Neural cell (in vitro differentiated cells): Measurements from ENCODE around the gene TNFSF12. TPM values are rescaled to one million over a fixed set of nuclear protein-coding genes. Genes with fewer than 3 reads are reported as not detected.
A peak's percentile ranks its signal among the peaks of the same experiment; 100 is the strongest.

Source experiments
- H2AFZ ChIP-seq: fragments of 200-600, 300-800 bp; sonication (generic), shearing (Covaris generic); 2 replicates; pipeline ENCODE4 v1.6.0; 2014; ENCODE audit warnings: low read depth, mild to moderate bottlenecking, antibody characterized with exemption, low read length, moderate library complexity
- H3F3A ChIP-seq: fragments of 200-600 bp; shearing (Covaris generic); 2 replicates; pipeline ENCODE4 v1.6.1; 2016; ENCODE audit warnings: mild to moderate bottlenecking, moderate library complexity, mixed read lengths, antibody characterized with exemption, low read length; ENCODE audit not compliant: insufficient read depth, poor library complexity, severe bottlenecking
- H3K27ac ChIP-seq: fragments of 200-600, 300-800 bp; sonication (generic), shearing (Covaris generic); 2 replicates; pipeline ENCODE4 v1.5.1; 2014; ENCODE audit warnings: mild to moderate bottlenecking, low read length, moderate library complexity
- H3K27me3 ChIP-seq: fragments of 300-800, 200-600 bp; sonication (generic), shearing (Covaris generic); 2 replicates; pipeline ENCODE4 v1.6.0; 2014; ENCODE audit warnings: mild to moderate bottlenecking, low read depth, low read length, moderate library complexity; ENCODE audit not compliant: insufficient read depth
- H3K36me3 ChIP-seq: fragments of 300-800, 200-600 bp; sonication (generic), shearing (Covaris generic); 2 replicates; pipeline ENCODE4 v1.5.1; 2014; ENCODE audit warnings: mild to moderate bottlenecking, antibody characterized with exemption, low read length, moderate library complexity; ENCODE audit not compliant: insufficient read depth
- H3K4me2 ChIP-seq: fragments of 300-800, 200-600 bp; sonication (generic), shearing (Covaris generic); 2 replicates; pipeline ENCODE4 v1.6.0; 2014; ENCODE audit warnings: mild to moderate bottlenecking, low read length
- H3K4me3 ChIP-seq: fragments of 300-800, 200-600 bp; sonication (generic), shearing (Covaris generic); 2 replicates; pipeline ENCODE4 v1.5.1; 2014; ENCODE audit warnings: mild to moderate bottlenecking, low read length, moderate library complexity
- H3K79me2 ChIP-seq: fragments of 200-600 bp; shearing (Covaris generic); replicated peaks from 2 replicates; pipeline ENCODE4 v1.6.0; 2014; ENCODE audit warnings: mild to moderate bottlenecking, low read length, moderate library complexity; ENCODE audit not compliant: insufficient read depth
- H3K9ac ChIP-seq: fragments of 300-800, 200-600 bp; sonication (generic), shearing (Covaris generic); 2 replicates; pipeline ENCODE4 v1.6.1; 2016; ENCODE audit warnings: mild to moderate bottlenecking, low read length, mixed read lengths
- H3K9me2 ChIP-seq: fragments of 200-600 bp; shearing (Covaris generic); 2 replicates; pipeline ENCODE4 v1.6.1; 2016; ENCODE audit warnings: mild to moderate bottlenecking, low read length, mixed read lengths; ENCODE audit not compliant: insufficient read depth
- H3K9me3 ChIP-seq: fragments of 200-600, 300-800 bp; sonication (generic), shearing (Covaris generic); 2 replicates; pipeline ENCODE4 v1.6.1; 2016; ENCODE audit warnings: mild to moderate bottlenecking, mixed run types, low read length, moderate library complexity, mixed read lengths
- H4K20me1 ChIP-seq: fragments of 200-600 bp; shearing (Covaris generic); 2 replicates; pipeline ENCODE4 v1.6.1; 2016; ENCODE audit warnings: mild to moderate bottlenecking, mixed run types; ENCODE audit not compliant: insufficient read depth
- EP300 ChIP-seq: fragments of 450-650 bp; conservative IDR thresholded peaks from 2 replicates; pipeline ENCODE4 v1.6.1; 2014; ENCODE audit warnings: antibody characterized with exemption, mild to moderate bottlenecking, moderate library complexity; ENCODE audit not compliant: poor library complexity, severe bottlenecking
- EZH2 ChIP-seq: fragments of 200-600, 300-800 bp; shearing (Covaris generic), sonication (generic); IDR thresholded peaks from 2 replicates; pipeline ENCODE4 v1.6.1; 2014; ENCODE audit warnings: antibody characterized with exemption, low read length, borderline replicate concordance, mild to moderate bottlenecking; ENCODE audit not compliant: insufficient read depth, poor library complexity, severe bottlenecking
- MXI1 ChIP-seq: fragments of 450-650 bp; conservative IDR thresholded peaks from 2 replicates; pipeline ENCODE4 v1.6.1; 2014; ENCODE audit warnings: antibody characterized with exemption, mild to moderate bottlenecking; ENCODE audit not compliant: poor library complexity, severe bottlenecking
- POLR2AphosphoS5 ChIP-seq: IDR thresholded peaks from 2 replicates; pipeline ENCODE4 v1.6.1; 2012
- RAD21 ChIP-seq: fragments of 450-650 bp; conservative IDR thresholded peaks from 2 replicates; pipeline ENCODE4 v1.6.1; 2014; ENCODE audit warnings: antibody characterized with exemption, mild to moderate bottlenecking, moderate library complexity
- SMC3 ChIP-seq: fragments of 450-650 bp; conservative IDR thresholded peaks from 2 replicates; pipeline ENCODE4 v1.6.1; 2014; ENCODE audit warnings: antibody characterized with exemption, mild to moderate bottlenecking, moderate library complexity; ENCODE audit not compliant: poor library complexity
- TAF1 ChIP-seq: IDR thresholded peaks from 2 replicates; pipeline ENCODE4 v1.6.1; 2012; ENCODE audit warnings: low read depth
- polyA plus RNA-seq: library from polyadenylated mRNA; depleted of rRNA; stranded (reverse); fragments of >200 nt; gene quantifications from 2 replicates; pipeline ENCODE4 v1.2.3, GENCODE V29; 2014
- TF ChIP-seq, protein P1 (sequence below): IDR thresholded peaks from 2 replicates; pipeline ENCODE4 v1.6.1; 2012; ENCODE audit warnings: borderline replicate concordance
- TF ChIP-seq, protein P2 (sequence below): fragments of 450-650 bp; IDR thresholded peaks from 2 replicates; pipeline ENCODE4 v1.5.1; 2014; ENCODE audit warnings: antibody characterized with exemption, mild to moderate bottlenecking, moderate library complexity; ENCODE audit not compliant: poor library complexity, severe bottlenecking

Gene TNFSF12
- polyA plus RNA-seq, 1 donor from 2014 or later: not detected

DNA sequence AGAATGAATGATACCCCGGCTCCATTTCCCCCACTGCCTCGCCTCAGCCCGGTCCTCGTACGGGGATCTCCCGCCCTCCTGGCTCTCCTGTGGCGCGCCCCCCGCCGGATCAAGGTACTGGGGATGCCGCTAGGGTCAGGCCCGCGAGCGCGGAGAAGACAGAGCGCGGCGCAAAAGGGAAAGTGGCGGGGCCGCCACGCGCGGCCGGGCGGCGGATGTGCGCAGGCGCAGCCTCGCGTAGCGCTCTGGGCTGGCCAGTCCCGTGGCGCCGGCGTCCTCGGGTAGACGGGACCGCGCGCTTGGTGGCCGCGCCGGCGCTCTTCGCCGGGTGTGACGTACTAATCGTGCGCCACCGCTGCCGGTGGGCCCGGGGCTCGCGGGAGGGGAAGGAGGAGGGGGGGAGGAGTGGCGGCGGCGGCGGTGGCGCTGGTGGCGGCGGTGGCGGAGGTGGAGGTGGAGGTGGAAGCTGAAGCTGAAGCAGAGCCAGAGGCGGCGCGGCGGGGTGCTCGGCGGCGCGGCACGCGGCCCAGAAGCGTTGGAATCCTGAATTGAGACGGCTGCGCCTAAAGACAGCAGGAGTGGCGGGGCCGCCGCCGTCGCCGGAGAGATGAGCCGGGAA, 12.8 kb downstream of the TNFSF12 start, which contains the start of gene SENP3:
Gene SENP3 (plus strand): TSS at position 331 of the 619 bp plus-strand sequence. CDS start 1,158 bp downstream, outside the sequence.
- H2AFZ ChIP-seq: peak within 1 kb of the TSS; percentile 79
- H3K4me3 ChIP-seq: peak within 1 kb of the TSS; percentile 90
- peak within 1 kb of the TSS; percentile 92 for H3K27ac ChIP-seq
- H4K20me1 ChIP-seq: no peaks in the 10 kb centered on the region
- H3K9me3 ChIP-seq: no peaks in the 10 kb centered on the region
- TF ChIP-seq EP300 (peak; percentile 18), MXI1 (peak; percentile 89), POLR2AphosphoS5 (peak; percentile 90), SMC3 (no peak)
- TF ChIP-seq, protein P1, sequence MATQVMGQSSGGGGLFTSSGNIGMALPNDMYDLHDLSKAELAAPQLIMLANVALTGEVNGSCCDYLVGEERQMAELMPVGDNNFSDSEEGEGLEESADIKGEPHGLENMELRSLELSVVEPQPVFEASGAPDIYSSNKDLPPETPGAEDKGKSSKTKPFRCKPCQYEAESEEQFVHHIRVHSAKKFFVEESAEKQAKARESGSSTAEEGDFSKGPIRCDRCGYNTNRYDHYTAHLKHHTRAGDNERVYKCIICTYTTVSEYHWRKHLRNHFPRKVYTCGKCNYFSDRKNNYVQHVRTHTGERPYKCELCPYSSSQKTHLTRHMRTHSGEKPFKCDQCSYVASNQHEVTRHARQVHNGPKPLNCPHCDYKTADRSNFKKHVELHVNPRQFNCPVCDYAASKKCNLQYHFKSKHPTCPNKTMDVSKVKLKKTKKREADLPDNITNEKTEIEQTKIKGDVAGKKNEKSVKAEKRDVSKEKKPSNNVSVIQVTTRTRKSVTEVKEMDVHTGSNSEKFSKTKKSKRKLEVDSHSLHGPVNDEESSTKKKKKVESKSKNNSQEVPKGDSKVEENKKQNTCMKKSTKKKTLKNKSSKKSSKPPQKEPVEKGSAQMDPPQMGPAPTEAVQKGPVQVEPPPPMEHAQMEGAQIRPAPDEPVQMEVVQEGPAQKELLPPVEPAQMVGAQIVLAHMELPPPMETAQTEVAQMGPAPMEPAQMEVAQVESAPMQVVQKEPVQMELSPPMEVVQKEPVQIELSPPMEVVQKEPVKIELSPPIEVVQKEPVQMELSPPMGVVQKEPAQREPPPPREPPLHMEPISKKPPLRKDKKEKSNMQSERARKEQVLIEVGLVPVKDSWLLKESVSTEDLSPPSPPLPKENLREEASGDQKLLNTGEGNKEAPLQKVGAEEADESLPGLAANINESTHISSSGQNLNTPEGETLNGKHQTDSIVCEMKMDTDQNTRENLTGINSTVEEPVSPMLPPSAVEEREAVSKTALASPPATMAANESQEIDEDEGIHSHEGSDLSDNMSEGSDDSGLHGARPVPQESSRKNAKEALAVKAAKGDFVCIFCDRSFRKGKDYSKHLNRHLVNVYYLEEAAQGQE: peak; percentile 57
- no peaks in the 10 kb centered on the region for H3K36me3 ChIP-seq
- no peaks in the 10 kb centered on the region for H3F3A ChIP-seq
- no peaks in the 10 kb centered on the region for H3K9me2 ChIP-seq
- H3K27me3 ChIP-seq: no peaks in the 10 kb centered on the region
- H3K9ac ChIP-seq: peak within 1 kb of the TSS; percentile 89
- H3K79me2 ChIP-seq: peaks cover 18% of the 10 kb centered on the region
- H3K4me2 ChIP-seq: peak within 1 kb of the TSS; percentile 100

DNA sequence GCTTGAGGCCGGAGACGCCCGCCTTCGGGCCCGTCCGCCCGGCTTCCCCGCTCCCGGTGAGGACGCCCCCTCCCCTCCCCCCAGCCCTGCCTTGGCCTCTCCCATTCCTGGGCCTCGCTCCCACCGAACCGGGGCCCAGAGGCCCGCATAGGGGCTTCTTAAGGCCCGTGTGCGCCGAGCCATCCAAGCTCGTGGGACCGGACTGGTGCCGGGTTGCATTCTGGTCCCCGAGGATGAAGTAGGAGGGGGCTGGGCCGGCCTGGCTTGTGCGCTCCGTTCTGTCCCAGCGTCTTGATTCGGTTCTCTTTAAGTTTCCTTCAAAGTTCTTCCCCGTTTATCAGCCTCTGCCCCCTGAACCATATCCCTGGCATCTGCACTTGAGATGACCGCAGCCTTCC, 13.3 kb downstream of the TNFSF12 start:
- Histone ChIP-seq H3K9me2 (no peaks in the 10 kb centered on the region), H3K27ac (peak overlapping the region; percentile 79), H3F3A (no peaks in the 10 kb centered on the region), H4K20me1 (no peaks in the 10 kb centered on the region), H2AFZ (peak overlapping the region; percentile 21), H3K9me3 (no peaks in the 10 kb centered on the region), H3K27me3 (no peaks in the 10 kb centered on the region), H3K4me2 (peak overlapping the region; percentile 100), H3K36me3 (no peaks in the 10 kb centered on the region), H3K9ac (peak overlapping the region; percentile 89), H3K79me2 (peaks cover 18% of the 10 kb centered on the region), H3K4me3 (peak overlapping the region; percentile 90)
- TF ChIP-seq, protein P1: no peak
- TF ChIP-seq EP300: no peak
- no peak for TF ChIP-seq MXI1
- TF ChIP-seq POLR2AphosphoS5: no peak
- TF ChIP-seq, protein P2, sequence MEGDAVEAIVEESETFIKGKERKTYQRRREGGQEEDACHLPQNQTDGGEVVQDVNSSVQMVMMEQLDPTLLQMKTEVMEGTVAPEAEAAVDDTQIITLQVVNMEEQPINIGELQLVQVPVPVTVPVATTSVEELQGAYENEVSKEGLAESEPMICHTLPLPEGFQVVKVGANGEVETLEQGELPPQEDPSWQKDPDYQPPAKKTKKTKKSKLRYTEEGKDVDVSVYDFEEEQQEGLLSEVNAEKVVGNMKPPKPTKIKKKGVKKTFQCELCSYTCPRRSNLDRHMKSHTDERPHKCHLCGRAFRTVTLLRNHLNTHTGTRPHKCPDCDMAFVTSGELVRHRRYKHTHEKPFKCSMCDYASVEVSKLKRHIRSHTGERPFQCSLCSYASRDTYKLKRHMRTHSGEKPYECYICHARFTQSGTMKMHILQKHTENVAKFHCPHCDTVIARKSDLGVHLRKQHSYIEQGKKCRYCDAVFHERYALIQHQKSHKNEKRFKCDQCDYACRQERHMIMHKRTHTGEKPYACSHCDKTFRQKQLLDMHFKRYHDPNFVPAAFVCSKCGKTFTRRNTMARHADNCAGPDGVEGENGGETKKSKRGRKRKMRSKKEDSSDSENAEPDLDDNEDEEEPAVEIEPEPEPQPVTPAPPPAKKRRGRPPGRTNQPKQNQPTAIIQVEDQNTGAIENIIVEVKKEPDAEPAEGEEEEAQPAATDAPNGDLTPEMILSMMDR: no peak
- no peak for TF ChIP-seq RAD21
- no peak for TF ChIP-seq TAF1
- TF ChIP-seq EZH2: no peak
- no peak for TF ChIP-seq SMC3
